CD14-positive monocyte (primary cell): ENCODE results near the gene DPH1. TPM values are rescaled to one million over a fixed set of nuclear protein-coding genes. Genes with fewer than 3 reads are reported as not detected.

Experiments
- DNase-seq, 3 donors: peaks; one replicate each; pipeline ENCODE4 v3.0.0-alpha.2; 2011 to 2022
- H2AFZ ChIP-seq: 2 replicates; pipeline ENCODE4 v1.6.0; 2012; ENCODE audit warnings: mild to moderate bottlenecking, low read depth, low read length, inconsistent platforms; ENCODE audit not compliant: insufficient read depth, poor library complexity, severe bottlenecking
- H3K27ac ChIP-seq, 2 donors: 1 replicate in 1 of 2; 2 replicates in 1 of 2; pipeline ENCODE4 v1.5.1; 2012 to 2013; ENCODE audit warnings: low read length in 2 of 2, control low read depth in 1 of 2, inconsistent platforms in 1 of 2, low read depth in 1 of 2, mild to moderate bottlenecking in 1 of 2
- H3K27me3 ChIP-seq, 2 donors: one replicate each; pipeline versions ENCODE4 v1.6.0 to v1.6.1; 2011 to 2013; ENCODE audit warnings: low read length in 2 of 2; ENCODE audit not compliant: control insufficient read depth in 2 of 2, insufficient read depth in 2 of 2
- H3K36me3 ChIP-seq, 2 donors: replicated peaks in 1 of 2; 1 replicate in 1 of 2; 2 replicates in 1 of 2; pipeline versions ENCODE4 v1.5.1 to v1.6.1; 2012 to 2013; ENCODE audit warnings: low read length in 2 of 2, control low read depth in 1 of 2, inconsistent platforms in 1 of 2, mild to moderate bottlenecking in 1 of 2; ENCODE audit not compliant: insufficient read depth in 2 of 2, control insufficient read depth in 1 of 2
- H3K4me1 ChIP-seq, 2 donors: 1 replicate in 1 of 2; 2 replicates in 1 of 2; pipeline versions ENCODE4 v1.5.1 to v1.6.1; 2012 to 2013; ENCODE audit warnings: low read length in 2 of 2, control low read depth in 1 of 2, inconsistent platforms in 1 of 2, mild to moderate bottlenecking in 1 of 2, moderate library complexity in 1 of 2; ENCODE audit not compliant: insufficient read depth in 2 of 2, control insufficient read depth in 1 of 2
- H3K4me2 ChIP-seq: replicated peaks from 2 replicates; pipeline ENCODE3; 2012; ENCODE audit warnings: low read length, moderate library complexity, mild to moderate bottlenecking; ENCODE audit not compliant: poor library complexity, severe bottlenecking; ENCODE audit errors: extremely low read depth
- H3K4me3 ChIP-seq, 3 experiments: fragments of 200-600 bp in 1 of 3; sonication (generic) in 1 of 3; replicated peaks in 1 of 3; 1 replicate in 2 of 3; 2 replicates in 1 of 3; pipeline ENCODE4 v1.5.1; 2011 to 2013; ENCODE audit warnings: low read length in 3 of 3, mild to moderate bottlenecking in 3 of 3, control low read depth in 2 of 3, low read depth in 2 of 3, inconsistent platforms in 1 of 3, moderate library complexity in 1 of 3
- H3K79me2 ChIP-seq: 2 replicates; pipeline ENCODE4 v1.6.0; 2012; ENCODE audit warnings: mild to moderate bottlenecking, control low read depth, inconsistent platforms, low read length, moderate library complexity; ENCODE audit not compliant: insufficient read depth
- H3K9ac ChIP-seq: 2 replicates; pipeline ENCODE4 v1.6.0; 2017; ENCODE audit warnings: low read length, mild to moderate bottlenecking; ENCODE audit not compliant: insufficient read depth, poor library complexity, severe bottlenecking
- H3K9me3 ChIP-seq, 2 donors: replicated peaks in 1 of 2; 1 replicate in 1 of 2; 2 replicates in 1 of 2; pipeline versions ENCODE4 v1.5.1 to v1.6.1; 2012 to 2013; ENCODE audit warnings: low read length in 2 of 2, control low read depth in 1 of 2; ENCODE audit not compliant: control insufficient read depth in 1 of 2, insufficient read depth in 1 of 2
- H4K20me1 ChIP-seq: 2 replicates; pipeline ENCODE4 v1.6.0; 2012; ENCODE audit warnings: mild to moderate bottlenecking, low read length, control low read depth, moderate library complexity; ENCODE audit not compliant: insufficient read depth
- H3K27ac Mint-ChIP-seq, 7 donors: one replicate each; pipeline ENCODE4 v1.8.0; 2020; ENCODE audit warnings: mild to moderate bottlenecking in 7 of 7, mixed read lengths in 7 of 7, moderate library complexity in 6 of 7, inconsistent platforms in 2 of 7
- H3K27me3 Mint-ChIP-seq, 3 donors: one replicate each; pipeline ENCODE4 v1.8.0; 2021 to 2022; ENCODE audit warnings: low read depth in 3 of 3, mild to moderate bottlenecking in 3 of 3, mixed read lengths in 3 of 3, moderate library complexity in 3 of 3, inconsistent platforms in 1 of 3
- H3K36me3 Mint-ChIP-seq, 2 donors: one replicate each; pipeline ENCODE4 v1.8.0; 2020; ENCODE audit warnings: mixed read lengths in 2 of 2, inconsistent platforms in 1 of 2, mild to moderate bottlenecking in 1 of 2
- H3K4me1 Mint-ChIP-seq: one replicate; pipeline ENCODE4 v1.8.0; 2020; ENCODE audit warnings: mild to moderate bottlenecking, mixed read lengths
- H3K4me3 Mint-ChIP-seq, 2 donors: one replicate each; pipeline ENCODE4 v1.8.0; 2020; ENCODE audit warnings: mild to moderate bottlenecking in 2 of 2, mixed read lengths in 2 of 2, moderate library complexity in 1 of 2
- H3K9me3 Mint-ChIP-seq, 7 donors: one replicate each; pipeline ENCODE4 v1.8.0; 2020 to 2022; ENCODE audit warnings: mixed read lengths in 7 of 7, mild to moderate bottlenecking in 6 of 7, moderate library complexity in 6 of 7, inconsistent platforms in 2 of 7
- CTCF ChIP-seq: fragments of 200-600 bp; IDR thresholded peaks from one replicate; pipeline ENCODE4 v1.8.0; 2022; ENCODE audit warnings: antibody characterized with exemption, mild to moderate bottlenecking
- WGBS: methylation state at CpG from one replicate; pipeline ENCODE4 v1.1.5; 2013; ENCODE audit warnings: missing lambda C conversion rate; ENCODE audit not compliant: insufficient coverage; 5-methylcytosine and 5-hydroxymethylcytosine counted together
- intact Hi-C, 2 donors: fragments of 100-400 bp; cut with micrococcal nuclease; formaldehyde crosslinking; loops; one replicate each; pipeline versions ENCODE4 v1.15.0 to v1.15.1; 2023
- polyA plus RNA-seq, 3 donors: library from polyadenylated mRNA; depleted of rRNA in 1 of 3; unstranded in 2 of 3; stranded (reverse) in 1 of 3; fragments of 300-500 nt in 2 of 3; fragments of >200 nt in 1 of 3; fragmentation: Illumina TruSeq in 2 of 3; gene quantifications; 1 replicate in 2 of 3; 2 replicates in 1 of 3; pipeline ENCODE4 v1.2.3, GENCODE V29; 2012 to 2021

Gene DPH1
- polyA plus RNA-seq, 3 donors: 7.5 to 29.4 (median 9.3) TPM

- TF ChIP-seq CTCF: no peak
- Histone ChIP-seq H3K9ac (no peak overlapping the region), H3K79me2 (no peaks in the 10 kb centered on the region), H2AFZ (no peak overlapping the region), H3K27ac (no peak overlapping the region), H3K9me3 (peaks cover 0 to 3% of the 10 kb centered on the region in 2 donors), H3K36me3 (no peaks in the 10 kb centered on the region), H3K4me3 (no peak overlapping the region), H4K20me1 (no peaks in the 10 kb centered on the region), H3K4me2 (no peak overlapping the region), H3K27me3 (peaks cover 3 to 36% of the 10 kb centered on the region in 2 donors), H3K4me1 (peaks cover 10 to 12% of the 10 kb centered on the region in 2 donors)
- intact Hi-C loops: no loop called here
- WGBS: 97% methylated on average over 21 of the region's 24 CpGs
- Mint-ChIP-seq H3K27me3 (peaks cover 24 to 62% (median 41%) of the 10 kb centered on the region in 3 donors), H3K4me3 (no peak overlapping the region), H3K36me3 (no peaks in the 10 kb centered on the region), H3K27ac (peak overlapping the region in 1 of 7 donors; percentile 61), H3K4me1 (peaks cover 11% of the 10 kb centered on the region), H3K9me3 (peaks cover 0 to 7% (median 0%) of the 10 kb centered on the region in 7 donors)
- DNase-seq: no peak
Measured at GRCh38 chr17:2018716-2019510, 11.0 kb upstream of the DPH1 start.

- no peak for DNase-seq
- Histone ChIP-seq H3K36me3 (no peaks in the 10 kb centered on the region), H3K4me2 (no peak overlapping the region), H3K4me3 (no peak overlapping the region), H3K4me1 (peaks cover 14 to 20% of the 10 kb centered on the region in 2 donors), H2AFZ (no peak overlapping the region), H3K9ac (no peak overlapping the region), H3K27me3 (peaks cover 6 to 44% of the 10 kb centered on the region in 2 donors), H4K20me1 (no peaks in the 10 kb centered on the region), H3K27ac (no peak overlapping the region), H3K9me3 (no peaks in the 10 kb centered on the region), H3K79me2 (no peaks in the 10 kb centered on the region)
- Mint-ChIP-seq H3K4me3 (no peak overlapping the region), H3K27me3 (peaks cover 28 to 67% (median 44%) of the 10 kb centered on the region in 3 donors), H3K9me3 (peaks cover 0 to 7% (median 2%) of the 10 kb centered on the region in 7 donors), H3K4me1 (peaks cover 16% of the 10 kb centered on the region), H3K36me3 (no peaks in the 10 kb centered on the region), H3K27ac (no peak overlapping the region)
- TF ChIP-seq CTCF: no peak
- intact Hi-C loops: loop anchor here in 1 of 2 donors (10.0 kb wide), 1 partner anchor 135 kb away; no protein-coding TSS in a partner anchor
- WGBS: 86% methylated on average over 2 of the region's 8 CpGs
Measured at GRCh38 chr17:2019723-2020122, 10.2 kb upstream of the DPH1 start.
